Stimulated activated CD8-positive, alpha-beta memory T cell treated with anti-CD3 and anti-CD28 coated beads, Interleukin-7, amount 100 ng/mL, for 48 hours (primary cell): Measurements from ENCODE around the gene PPP1R7.
"Not testable (repeated sequence)": the region's sequence is repeated elsewhere in the genome, so short reads cannot be mapped to it uniquely, and the experiment has no call there.

Source experiments
- DNase-seq, 2 donors: peaks; one replicate each; pipeline ENCODE4 v3.0.0-alpha.2; 2020; ENCODE audit warnings: low read depth in 1 of 2; ENCODE audit errors: extremely low read depth in 1 of 2

PPP1R7 gene, protein sequence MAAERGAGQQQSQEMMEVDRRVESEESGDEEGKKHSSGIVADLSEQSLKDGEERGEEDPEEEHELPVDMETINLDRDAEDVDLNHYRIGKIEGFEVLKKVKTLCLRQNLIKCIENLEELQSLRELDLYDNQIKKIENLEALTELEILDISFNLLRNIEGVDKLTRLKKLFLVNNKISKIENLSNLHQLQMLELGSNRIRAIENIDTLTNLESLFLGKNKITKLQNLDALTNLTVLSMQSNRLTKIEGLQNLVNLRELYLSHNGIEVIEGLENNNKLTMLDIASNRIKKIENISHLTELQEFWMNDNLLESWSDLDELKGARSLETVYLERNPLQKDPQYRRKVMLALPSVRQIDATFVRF

DNA sequence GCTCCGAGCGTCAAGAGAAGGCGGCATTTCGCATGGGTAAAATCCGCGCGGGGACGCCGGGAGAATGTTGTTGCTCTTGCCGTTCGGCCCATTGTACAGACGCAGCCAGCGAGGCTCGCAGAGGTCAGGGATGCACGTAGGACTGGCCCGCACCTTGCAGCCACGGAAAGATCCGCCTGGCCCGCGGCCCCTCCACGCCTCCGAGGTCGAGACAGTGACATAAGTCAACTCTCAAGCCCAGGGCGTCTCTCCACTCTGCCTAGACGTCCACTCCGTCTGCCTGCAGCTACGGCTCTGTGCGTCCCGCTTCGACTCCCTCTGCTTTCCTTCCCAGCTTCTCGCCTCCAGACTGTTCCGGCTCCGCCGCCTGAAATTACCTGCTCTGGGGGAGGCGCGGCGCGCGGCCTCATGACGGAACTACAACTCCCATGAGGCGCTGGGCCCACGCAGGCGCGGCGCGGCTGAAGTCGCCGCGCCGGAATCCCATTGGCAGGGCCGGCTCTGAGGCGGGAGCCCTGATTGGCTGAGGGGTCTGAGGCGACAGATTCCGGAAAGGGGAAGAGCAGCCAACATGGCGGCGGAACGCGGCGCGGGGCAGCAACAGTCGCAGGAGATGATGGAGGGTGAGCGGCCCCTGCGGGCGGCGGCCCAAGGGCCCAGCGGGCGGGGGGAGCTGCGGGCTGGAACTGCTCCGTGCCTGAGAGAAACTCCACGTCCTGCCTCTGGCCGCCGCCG, at the start of gene PPP1R7:
PPP1R7 (plus strand) TSS at position 543 of the 735 bp plus-strand sequence; CDS start at position 572, 29 bp downstream.
- peak; percentile 91 to 92 for DNase-seq

DNA sequence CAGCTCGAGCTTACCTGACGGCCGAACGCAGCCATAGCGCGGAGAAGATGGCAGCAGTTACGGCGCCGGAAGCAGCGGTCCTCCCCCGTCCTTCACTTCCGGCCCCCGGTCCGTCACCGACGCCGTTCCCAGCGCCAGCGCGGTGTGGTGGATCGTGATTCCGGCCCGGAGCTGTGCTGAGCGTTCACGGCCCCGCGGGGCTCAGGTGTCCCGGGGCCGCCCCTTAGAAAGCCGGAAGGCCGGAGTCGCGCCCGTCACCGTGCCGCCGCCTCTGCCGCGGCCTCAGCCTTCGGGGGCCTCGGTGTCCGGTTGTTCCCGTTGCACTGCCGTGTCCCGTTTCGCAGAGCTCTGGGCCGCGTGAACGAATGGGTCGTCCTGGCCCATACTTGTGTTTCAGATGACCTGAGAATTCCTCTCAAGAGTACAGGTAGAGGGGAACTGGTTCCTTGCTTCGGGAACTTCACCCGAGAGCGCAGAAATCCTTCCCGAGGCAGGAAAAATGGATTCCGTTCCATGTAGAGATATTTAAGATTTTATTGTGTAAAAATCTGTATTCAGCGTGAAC, 47.9 kb upstream of the PPP1R7 start, which contains the start of gene MTERF4:
MTERF4 (minus strand) TSS at position 49 of the 565 bp plus-strand sequence; CDS start at position 35, 14 bp downstream.
- DNase-seq, result peak; percentile 78 to 82

DNA sequence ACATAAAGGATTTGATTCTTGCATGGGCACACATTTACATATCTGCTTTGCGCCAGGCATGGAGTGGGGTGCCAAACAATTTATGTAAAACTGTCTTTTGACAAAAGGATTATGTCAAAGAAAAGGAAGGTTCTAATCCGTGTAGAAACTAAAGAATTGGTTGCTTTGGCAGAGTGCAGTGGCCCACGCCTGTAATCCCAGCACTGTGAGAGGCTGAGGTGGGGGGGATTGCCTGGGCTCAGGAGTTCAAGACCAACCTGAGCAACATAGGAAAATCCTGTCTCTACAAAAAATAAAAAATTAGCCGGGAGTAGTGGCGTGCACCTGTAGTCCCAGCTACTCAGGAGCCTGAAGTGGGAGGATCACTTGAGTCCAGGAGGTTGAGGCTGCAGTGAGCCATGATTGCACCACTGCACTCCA, 47.1 kb upstream of the PPP1R7 start:
- no peak for DNase-seq

DNA sequence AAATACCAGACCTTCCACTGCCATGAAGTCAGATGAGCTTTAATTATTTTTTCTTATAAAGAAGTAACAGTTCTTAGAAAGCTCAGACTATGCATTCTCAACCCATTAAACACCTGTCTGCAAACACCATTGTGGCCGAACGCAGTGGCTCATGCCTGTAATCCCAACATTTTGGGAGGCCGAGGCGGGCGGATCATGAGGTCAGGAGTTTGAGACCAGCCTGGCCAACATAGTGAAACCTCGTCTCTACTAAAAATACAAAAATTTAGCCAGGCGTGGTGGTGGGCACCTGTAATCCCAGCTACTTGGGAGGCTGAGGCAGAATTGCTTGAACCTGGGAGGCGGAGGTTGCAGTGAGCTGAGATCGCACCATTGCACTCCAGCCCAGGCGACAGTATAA, 45.7 kb upstream of the PPP1R7 start:
- DNase-seq, result not testable (repeated sequence)

DNA sequence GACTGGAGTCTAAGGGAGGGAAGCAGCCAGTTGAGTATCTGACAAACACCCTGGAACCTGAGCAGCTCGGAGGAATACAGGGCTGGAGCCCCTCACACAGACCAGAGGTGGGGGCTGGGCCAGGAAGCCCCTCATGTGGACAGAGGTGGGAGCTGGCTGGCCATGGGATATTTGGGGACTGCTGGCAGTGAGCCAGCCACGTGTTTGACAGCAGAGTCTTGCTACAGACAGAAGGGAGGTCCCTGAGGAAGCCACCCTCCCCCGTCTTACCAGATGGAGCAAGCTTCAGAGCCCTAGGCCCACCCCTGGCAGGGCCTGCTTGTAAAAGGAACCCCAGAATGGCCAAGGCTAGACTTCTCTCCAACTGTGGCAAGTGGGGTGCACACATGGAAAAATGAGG, 44.6 kb upstream of the PPP1R7 start:
- DNase-seq, result no peak

DNA sequence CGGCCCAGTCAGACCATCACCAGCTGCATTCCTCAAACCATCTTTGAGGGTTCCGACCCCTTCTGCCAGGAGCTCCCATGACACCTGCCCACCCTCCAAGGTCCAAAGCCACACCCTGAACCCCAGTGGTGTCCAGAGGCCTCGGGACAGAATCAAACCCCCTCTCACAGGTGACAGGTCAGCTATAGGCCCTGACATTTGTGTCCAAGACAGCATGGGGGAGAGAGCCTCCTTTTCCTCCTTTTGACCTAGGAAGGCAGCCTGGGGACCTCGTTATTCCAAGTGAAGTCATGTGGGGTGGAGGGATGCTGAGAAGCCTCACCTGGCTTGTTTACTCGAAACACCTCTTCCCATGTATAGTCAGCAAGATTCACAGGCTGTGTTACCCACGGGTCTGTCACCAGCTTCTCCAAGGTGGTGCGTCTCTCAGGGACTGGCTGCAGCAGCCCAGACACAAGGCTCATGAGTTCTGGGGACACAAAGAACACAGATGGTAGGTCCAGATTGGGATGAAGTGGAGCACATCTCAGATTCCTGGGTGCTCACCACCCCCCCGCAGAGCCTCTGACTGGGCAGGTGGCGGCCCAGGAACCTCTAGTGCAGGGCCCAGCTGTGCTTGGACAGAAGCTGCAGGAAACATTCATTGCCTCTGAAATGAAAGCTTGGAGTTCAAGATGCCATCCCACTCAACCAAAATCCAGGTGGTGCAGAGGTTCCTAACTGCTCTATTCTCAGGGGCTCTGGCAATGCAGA, 43.1 kb upstream of the PPP1R7 start:
- no peak for DNase-seq

DNA sequence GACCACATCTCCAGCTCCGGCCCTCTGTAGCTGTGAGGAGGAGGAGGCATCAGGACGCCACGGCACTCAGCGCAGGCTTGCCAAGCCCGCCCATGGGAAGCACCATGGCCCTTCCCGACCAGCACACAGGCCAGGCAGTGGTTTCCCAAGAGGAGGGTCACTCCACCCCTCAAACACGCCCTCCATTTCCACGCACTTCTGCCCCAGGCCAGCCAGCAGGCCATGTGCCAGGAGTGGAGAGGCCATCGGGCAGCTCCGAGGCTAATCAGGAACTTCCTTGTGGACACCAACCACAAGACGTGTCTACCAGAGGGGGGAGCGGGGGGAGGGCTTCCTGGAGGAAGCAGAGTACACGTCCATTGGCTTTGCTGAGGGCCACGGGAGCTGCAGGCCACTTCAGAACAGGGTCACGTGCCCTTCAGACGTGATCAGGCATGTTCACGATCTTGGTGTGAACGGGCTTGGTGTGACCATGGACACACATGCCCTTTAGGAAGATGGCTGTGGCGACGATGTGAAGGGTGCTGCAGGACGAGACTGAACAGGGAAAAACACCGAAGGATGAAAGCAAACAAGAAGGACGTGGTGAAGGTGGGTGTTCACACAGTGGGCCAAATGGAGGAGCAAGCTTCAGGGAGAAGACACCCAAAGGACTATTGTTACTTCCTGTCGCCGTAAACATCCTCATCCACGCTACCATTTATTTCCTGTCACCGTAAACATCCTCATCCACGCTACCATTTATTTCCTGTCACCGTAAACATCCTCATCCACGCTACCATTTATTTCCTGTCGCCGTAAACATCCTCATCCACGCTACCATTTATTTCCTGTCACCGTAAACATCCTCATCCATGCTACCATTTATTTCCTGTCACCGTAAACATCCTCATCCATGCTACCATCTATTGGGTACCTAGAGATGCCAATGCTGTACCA, 41.7 kb upstream of the PPP1R7 start:
- DNase-seq, result no peak

DNA sequence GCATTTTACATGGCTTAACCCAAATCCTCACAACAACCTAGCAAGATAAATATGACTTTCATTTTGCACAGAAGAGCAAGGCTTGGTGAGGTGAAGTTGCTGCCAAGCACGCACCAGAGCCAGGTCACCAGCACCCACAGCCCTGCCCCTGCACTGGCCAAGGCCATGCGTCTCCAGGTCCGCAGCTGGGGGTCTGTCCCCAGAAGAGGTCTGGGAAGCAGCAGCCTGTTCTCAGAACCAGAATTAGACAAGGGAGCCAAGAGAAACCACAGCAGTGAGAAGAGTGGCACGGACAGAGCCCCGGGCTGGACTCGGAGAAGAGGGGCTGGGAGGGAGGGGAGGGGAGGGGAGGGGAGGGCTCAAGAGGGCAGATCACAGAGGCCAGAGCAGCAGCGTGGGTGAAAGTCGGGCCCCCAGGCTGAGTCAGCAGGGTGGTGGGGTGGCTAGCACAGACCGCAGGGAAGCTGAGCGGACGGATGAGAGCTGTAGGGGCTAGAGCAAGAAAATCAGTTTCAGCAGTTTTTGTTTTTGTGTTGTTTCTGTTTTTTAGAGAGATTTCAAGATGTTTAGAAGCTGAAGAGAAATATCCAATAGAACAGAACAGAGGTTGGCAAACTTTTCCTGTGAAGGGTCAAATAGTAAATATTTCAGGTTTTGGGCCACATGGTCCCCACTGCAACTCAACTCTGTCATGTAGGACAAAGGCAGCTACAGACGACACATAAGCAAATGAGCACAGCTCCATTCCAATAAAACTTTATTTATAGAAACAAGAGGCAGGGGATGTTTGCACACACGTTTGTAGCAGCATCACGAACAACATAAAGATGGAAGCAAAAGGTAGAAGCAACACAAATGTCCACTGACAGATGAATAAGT, 40.8 kb upstream of the PPP1R7 start:
- peak in 1 of 2 donors; percentile 50 for DNase-seq

DNA sequence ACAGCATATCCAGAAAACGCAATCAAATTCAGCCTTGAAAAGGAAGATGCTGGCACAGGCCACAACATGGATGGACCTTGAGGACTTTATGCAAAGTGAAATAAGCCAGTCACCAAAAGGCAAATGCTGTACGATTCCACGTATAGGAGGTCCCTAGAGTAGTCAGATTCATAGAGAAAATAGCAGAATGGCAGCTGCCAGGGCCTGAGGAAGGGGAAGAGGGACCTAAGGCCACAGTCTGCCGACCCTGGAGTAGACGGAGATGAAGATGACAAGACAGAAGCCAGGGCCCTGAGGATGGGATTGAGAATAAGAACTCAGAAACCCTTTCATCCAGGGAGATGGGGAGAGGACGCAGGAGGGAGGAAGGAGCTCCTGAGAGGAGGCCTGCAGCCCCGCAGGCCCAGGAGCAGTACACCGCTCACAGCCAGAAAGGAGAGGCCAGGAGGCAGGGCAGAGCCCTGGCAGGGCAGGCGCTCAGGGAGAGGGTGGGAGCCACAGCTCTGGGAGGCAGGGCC, 40.1 kb upstream of the PPP1R7 start:
- DNase-seq, result no peak

DNA sequence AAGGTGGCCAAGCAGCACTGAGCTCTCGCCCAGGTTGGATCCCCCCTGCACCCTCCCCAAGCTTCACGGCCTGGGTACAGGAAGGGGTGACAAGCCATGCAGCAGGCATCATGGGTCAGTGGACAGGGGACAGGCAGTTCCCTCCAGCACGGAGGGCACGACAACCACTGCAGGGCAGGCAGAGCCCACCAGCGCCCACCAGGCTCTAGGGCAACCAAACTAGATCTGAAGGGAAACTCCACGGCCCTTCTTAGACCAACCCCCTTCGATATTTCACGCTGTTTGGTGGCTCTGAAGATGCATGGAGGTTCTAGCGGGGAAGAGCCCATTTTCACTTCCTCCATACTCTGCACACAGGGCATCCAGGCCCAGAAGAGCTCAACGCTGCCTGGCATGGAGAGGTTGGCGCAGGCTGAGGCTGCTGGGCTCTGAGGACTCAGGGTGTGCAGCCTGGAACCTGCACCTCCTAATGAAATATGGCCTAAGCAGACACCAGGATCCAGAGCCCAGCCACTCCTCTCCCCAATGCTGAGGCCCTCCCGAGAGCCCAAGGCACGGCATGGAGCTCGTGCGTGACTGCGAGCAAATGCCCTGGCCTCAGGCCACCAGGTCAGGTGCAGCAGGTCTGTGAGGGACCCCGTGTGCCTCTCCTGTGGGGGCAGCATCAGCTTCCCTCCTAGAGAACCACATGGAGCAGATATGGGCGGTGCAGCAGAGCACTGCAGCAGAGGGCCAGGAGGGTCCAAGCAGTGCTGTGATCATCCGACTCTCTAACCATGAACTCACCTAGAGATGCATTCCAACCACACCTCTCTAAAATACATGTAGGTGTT, 39.4 kb upstream of the PPP1R7 start:
- DNase-seq, result no peak

DNA sequence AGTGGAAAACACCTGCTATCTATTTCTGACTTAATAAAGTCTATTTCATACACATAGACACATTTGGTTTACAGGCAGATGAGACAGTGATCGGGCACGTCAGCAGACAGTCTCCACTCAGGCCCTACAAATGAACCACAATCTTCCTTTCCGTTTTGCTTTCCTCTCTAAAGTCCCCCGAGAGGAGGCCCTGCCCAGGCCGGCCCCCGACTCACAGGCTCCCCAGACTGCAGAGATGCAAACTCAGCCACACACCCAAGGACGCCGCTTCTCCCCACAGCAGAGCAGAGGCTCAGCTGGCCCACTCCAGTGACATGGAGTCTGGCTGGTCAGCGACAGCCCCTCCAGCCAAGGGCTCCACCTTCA, 38.8 kb upstream of the PPP1R7 start:
- no peak for DNase-seq

DNA sequence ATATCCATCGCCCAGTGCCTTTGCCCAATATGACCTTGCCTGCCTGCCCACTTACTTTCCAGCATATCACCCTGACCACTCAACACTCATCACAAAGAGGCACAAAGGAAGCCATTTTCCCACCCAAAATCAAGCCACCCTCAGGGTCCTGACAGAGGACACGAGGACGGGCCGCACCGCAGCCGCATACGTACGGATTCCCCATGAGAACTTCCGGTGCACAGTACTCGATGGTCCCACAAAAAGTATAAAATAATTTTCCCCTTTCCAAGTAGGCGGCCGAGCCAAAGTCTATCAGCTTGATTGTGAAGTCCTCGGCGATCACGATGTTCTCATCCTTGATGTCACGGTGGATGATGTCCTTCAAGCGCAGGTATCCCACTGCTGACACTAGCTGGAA, 38.2 kb upstream of the PPP1R7 start:
- DNase-seq, result no peak

DNA sequence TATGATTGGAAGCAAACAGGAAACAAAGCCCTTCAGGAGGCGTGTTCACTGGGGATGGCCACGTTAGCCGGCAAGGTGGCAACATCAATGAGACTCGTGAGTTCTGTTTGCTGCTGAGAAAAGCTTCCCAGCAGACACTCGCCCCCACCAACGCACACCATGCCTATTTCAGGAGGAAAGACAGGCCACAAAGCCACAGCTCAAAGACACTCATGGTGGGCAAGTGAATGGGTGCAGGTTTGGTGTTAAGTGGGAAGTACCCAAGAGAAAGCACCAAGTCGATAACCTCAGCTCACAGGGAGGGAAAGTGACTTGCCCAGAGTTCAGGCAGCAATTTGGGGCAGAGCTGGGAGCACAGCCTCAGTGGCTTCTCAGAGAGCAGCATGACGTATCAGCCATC, 37.7 kb upstream of the PPP1R7 start:
- DNase-seq, result peak; percentile 39 to 78

DNA sequence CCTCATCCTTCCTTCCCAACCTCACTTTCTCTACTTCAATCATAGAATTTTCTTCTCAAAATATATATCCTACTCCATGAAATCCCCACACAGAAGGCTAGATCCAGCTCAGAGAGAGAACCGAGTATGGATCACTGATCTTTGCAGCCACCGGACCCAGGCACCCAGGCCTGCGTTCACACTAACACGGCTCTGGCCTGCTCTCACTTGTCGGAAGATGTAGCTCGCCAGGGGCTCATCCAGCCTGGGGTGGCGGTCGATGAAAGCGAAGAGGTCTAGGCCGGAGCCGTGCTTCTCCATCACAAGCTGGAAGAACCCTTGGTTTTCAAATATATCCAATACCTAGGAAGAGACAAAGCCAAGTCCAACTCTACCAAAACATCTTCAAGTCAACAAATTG, 35.4 kb upstream of the PPP1R7 start:
- DNase-seq, result no peak

DNA sequence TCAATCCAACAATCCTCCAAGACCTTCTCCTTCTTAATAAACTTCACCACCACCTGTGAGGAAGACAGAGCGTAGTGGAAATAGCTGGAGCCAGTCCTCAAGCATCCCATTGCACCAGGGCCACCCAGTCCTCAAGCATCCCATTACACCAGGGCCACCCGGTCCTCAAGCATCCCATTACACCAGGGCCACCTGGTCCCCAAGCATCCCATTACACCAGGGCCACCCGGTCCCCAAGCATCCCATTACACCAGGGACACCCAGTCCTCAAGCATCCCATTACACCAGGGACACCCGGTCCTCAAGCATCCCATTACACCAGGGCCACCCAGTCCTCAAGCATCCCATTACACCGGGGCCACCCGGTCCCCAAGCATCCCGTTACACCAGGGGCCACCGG, 34.9 kb upstream of the PPP1R7 start:
- no peak for DNase-seq

DNA sequence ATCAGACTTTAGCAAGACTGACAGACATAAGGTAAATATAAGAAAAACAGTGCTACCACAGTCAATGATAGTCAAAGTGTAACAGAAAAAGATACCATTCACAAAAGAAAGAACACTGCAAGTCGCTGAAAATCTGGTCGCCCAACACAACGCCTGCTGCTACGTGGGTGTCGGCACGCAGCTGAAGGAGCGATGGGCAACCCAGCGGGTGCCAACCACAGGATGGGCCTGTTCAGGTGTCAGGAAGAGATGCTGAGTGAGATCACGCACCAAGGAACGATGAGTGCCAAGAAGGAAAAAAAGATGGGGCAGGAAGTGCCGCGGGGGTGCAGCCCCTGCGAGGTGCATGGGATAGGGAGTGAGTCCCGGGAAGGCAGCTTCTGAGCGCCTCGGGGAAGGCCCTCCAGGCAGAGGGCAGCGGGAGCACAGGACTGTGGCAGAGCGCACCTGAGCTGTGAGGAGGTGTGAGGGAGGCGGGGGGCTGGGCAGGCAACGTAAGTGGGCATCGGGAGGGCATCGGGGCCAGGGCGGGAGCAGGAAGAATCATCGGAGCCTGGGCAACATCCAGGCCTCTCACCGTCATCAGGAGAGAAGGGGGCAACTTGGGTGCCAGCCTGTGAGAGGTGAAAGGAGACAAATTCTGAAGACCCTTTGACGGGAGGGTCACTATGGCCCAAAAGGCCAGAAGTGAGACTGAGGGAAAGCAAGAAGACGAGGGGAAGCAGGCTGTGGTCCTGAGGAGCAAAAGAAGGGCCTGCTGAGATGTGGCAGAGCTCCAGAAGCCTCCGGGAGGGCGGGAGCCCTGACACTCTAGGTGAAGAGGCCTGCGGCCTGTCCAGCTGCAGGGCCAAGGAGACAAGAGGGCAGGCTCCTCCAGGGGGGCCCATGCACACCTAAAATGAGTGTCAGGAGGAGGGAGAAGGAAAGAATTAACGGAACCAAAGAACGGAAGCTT, 33.4 kb upstream of the PPP1R7 start:
- no peak for DNase-seq
